Activated naive CD8-positive, alpha-beta T cell treated with anti-CD3 and anti-CD28 coated beads, Interleukin-2, amount 10 ng/mL, durations not matched to agents 7 days and 5 days (primary cell): Measurements from ENCODE around the gene HTRA3. TPM values are rescaled to one million over a fixed set of nuclear protein-coding genes. Genes with fewer than 3 reads are reported as not detected.

Source experiments
- ATAC-seq: fragments of 150-1000 bp; cut with Tn5 transposase; one replicate; pipeline ENCODE4 v1.10.0; 2021; ENCODE audit warnings: low read depth, moderate library complexity
- POLR2A ChIA-PET: fragments of 350-600 bp; sonication (Branson Sonifier 250); formaldehyde crosslinking; loops from one replicate; lab custom pipeline; 2021; ENCODE audit warnings: antibody characterized with exemption; lab: Charles Lee
- DNase-seq: peaks from one replicate; pipeline ENCODE4 v3.0.0; 2021
- H3K27ac Mint-ChIP-seq: one replicate; pipeline ENCODE4 v1.8.0; 2022; ENCODE audit warnings: mild to moderate bottlenecking, mixed read lengths
- H3K27me3 Mint-ChIP-seq: one replicate; pipeline ENCODE4 v1.8.0; 2022; ENCODE audit warnings: mild to moderate bottlenecking, moderate library complexity, mixed read lengths
- H3K36me3 Mint-ChIP-seq: one replicate; pipeline ENCODE4 v1.8.0; 2021; ENCODE audit warnings: mild to moderate bottlenecking, mixed read lengths
- H3K4me1 Mint-ChIP-seq: one replicate; pipeline ENCODE4 v1.8.0; 2021; ENCODE audit warnings: mixed read lengths
- H3K4me3 Mint-ChIP-seq: one replicate; pipeline ENCODE4 v1.8.0; 2022; ENCODE audit warnings: mild to moderate bottlenecking, moderate library complexity, mixed read lengths
- H3K9me3 Mint-ChIP-seq: one replicate; pipeline ENCODE4 v1.8.0; 2021; ENCODE audit warnings: mixed read lengths
- total RNA-seq, 2 experiments: library from RNA; stranded (reverse); gene quantifications; one replicate each; pipeline ENCODE4 v1.2.3, GENCODE V29; 2021

Gene HTRA3
- total RNA-seq, 2 experiments from 2014 or later: not detected

- no peak for ATAC-seq
- no peaks in the 10 kb centered on the region for H3K9me3 Mint-ChIP-seq
- H3K36me3 Mint-ChIP-seq: no peaks in the 10 kb centered on the region
- H3K4me1 Mint-ChIP-seq: no peaks in the 10 kb centered on the region
- H3K27ac Mint-ChIP-seq: no peak overlapping the region
- DNase-seq: peak; percentile 19
- no peak overlapping the region for H3K4me3 Mint-ChIP-seq
- H3K27me3 Mint-ChIP-seq: peaks cover 7% of the 10 kb centered on the region
- POLR2A ChIA-PET: no interaction called here
Measured at GRCh38 chr4:8308856-8309771, 39.6 kb downstream of the HTRA3 start.

DNA sequence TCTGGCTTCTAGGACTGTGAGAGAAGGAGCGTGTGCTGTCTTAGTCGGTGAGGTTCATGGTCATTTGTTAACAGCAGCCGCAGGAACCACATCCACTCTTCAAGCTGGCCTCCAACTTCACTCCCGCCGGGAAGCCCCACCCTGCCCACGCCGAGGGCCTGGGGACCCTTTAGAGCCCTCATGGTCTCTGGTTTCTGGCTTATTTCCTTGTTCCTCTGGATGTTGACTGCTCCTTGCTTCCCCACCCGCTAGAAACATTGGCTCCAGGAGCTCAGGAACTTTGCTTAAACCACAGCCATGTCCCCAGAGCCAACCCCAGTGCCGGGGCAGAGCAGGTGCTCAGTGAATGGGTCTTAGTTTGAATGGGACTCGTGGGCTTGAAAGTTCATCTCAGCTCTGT is 40.8 kb downstream of the HTRA3 start:
- POLR2A ChIA-PET: no interaction called here
- Mint-ChIP-seq H3K9me3 (no peaks in the 10 kb centered on the region), H3K4me3 (no peak overlapping the region), H3K27ac (no peak overlapping the region), H3K4me1 (no peaks in the 10 kb centered on the region), H3K36me3 (no peaks in the 10 kb centered on the region), H3K27me3 (peaks cover 11% of the 10 kb centered on the region)
- DNase-seq (no peak), ATAC-seq (no peak)

- H3K4me1 Mint-ChIP-seq: no peaks in the 10 kb centered on the region
- DNase-seq (no peak), ATAC-seq (no peak)
- no peak overlapping the region for H3K27ac Mint-ChIP-seq
- POLR2A ChIA-PET: no interaction called here
- H3K4me3 Mint-ChIP-seq: no peak overlapping the region
- H3K9me3 Mint-ChIP-seq: no peaks in the 10 kb centered on the region
- H3K36me3 Mint-ChIP-seq: no peaks in the 10 kb centered on the region
- peaks cover 11% of the 10 kb centered on the region for H3K27me3 Mint-ChIP-seq
Measured at GRCh38 chr4:8311101-8312068, 41.8 kb downstream of the HTRA3 start.

- DNase-seq (no peak), ATAC-seq (no peak)
- no peak overlapping the region for H3K4me3 Mint-ChIP-seq
- no peaks in the 10 kb centered on the region for H3K9me3 Mint-ChIP-seq
- H3K27ac Mint-ChIP-seq: no peak overlapping the region
- no peaks in the 10 kb centered on the region for H3K36me3 Mint-ChIP-seq
- H3K4me1 Mint-ChIP-seq: no peaks in the 10 kb centered on the region
- peaks cover 11% of the 10 kb centered on the region for H3K27me3 Mint-ChIP-seq
- POLR2A ChIA-PET: no interaction called here
Measured at GRCh38 chr4:8312069-8312445, 42.5 kb downstream of the HTRA3 start.

DNA sequence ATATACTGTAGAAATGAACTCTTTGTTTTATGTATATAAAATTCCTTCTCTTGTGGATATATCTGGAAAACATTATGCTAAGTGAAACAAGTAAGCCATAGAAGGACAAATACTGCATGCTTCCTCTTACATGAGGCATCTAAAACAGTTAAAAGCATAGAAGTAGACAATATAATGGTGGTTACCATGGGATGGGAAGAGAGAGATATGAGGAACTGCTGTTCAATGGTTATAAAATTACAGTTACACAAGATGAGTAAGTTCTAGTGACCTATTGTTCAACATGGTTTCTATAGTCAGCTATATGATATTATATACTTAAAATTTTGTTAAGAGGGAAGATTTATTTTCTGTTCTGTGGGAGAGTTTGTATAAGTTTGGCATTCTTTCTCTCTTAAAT is 43.4 kb downstream of the HTRA3 start:
- H3K9me3 Mint-ChIP-seq: no peaks in the 10 kb centered on the region

GRCh38 chr4:8314691-8315255 is 45.2 kb downstream of the HTRA3 start:
- POLR2A ChIA-PET: no interaction called here
- Mint-ChIP-seq H3K36me3 (no peaks in the 10 kb centered on the region), H3K9me3 (no peaks in the 10 kb centered on the region), H3K27ac (no peak overlapping the region), H3K27me3 (peaks cover 11% of the 10 kb centered on the region), H3K4me1 (no peaks in the 10 kb centered on the region), H3K4me3 (no peak overlapping the region)
- no peak for ATAC-seq
- DNase-seq: no peak

More for the DNA sequence above, 43.4 kb downstream of the HTRA3 start:
- H3K36me3 Mint-ChIP-seq: no peaks in the 10 kb centered on the region
- ATAC-seq (no peak), DNase-seq (no peak)
- POLR2A ChIA-PET: no interaction called here
- no peak overlapping the region for H3K27ac Mint-ChIP-seq
- H3K4me1 Mint-ChIP-seq: no peaks in the 10 kb centered on the region
- H3K27me3 Mint-ChIP-seq: peaks cover 11% of the 10 kb centered on the region
- no peak overlapping the region for H3K4me3 Mint-ChIP-seq

- Mint-ChIP-seq H3K36me3 (no peaks in the 10 kb centered on the region), H3K27me3 (peaks cover 11% of the 10 kb centered on the region), H3K4me3 (no peak overlapping the region), H3K9me3 (no peaks in the 10 kb centered on the region), H3K27ac (no peak overlapping the region), H3K4me1 (no peaks in the 10 kb centered on the region)
- no peak for DNase-seq
- POLR2A ChIA-PET: no interaction called here
- ATAC-seq: no peak
Measured at GRCh38 chr4:8315435-8316250, 46.1 kb downstream of the HTRA3 start.

- H3K27ac Mint-ChIP-seq: no peak overlapping the region
- no peaks in the 10 kb centered on the region for H3K4me1 Mint-ChIP-seq
- no peak overlapping the region for H3K4me3 Mint-ChIP-seq
- no peaks in the 10 kb centered on the region for H3K36me3 Mint-ChIP-seq
- no peak for ATAC-seq
- H3K9me3 Mint-ChIP-seq: no peaks in the 10 kb centered on the region
- no peak for DNase-seq
- peaks cover 11% of the 10 kb centered on the region for H3K27me3 Mint-ChIP-seq
- POLR2A ChIA-PET: no interaction called here
Measured at GRCh38 chr4:8316251-8316771, 46.8 kb downstream of the HTRA3 start.

GRCh38 chr4:8316911-8317351 is 47.4 kb downstream of the HTRA3 start:
- Mint-ChIP-seq H3K4me3 (no peak overlapping the region), H3K27ac (no peak overlapping the region), H3K36me3 (no peaks in the 10 kb centered on the region), H3K9me3 (no peaks in the 10 kb centered on the region), H3K27me3 (peaks cover 11% of the 10 kb centered on the region), H3K4me1 (no peaks in the 10 kb centered on the region)
- ATAC-seq (no peak), DNase-seq (no peak)
- POLR2A ChIA-PET: no interaction called here

DNA sequence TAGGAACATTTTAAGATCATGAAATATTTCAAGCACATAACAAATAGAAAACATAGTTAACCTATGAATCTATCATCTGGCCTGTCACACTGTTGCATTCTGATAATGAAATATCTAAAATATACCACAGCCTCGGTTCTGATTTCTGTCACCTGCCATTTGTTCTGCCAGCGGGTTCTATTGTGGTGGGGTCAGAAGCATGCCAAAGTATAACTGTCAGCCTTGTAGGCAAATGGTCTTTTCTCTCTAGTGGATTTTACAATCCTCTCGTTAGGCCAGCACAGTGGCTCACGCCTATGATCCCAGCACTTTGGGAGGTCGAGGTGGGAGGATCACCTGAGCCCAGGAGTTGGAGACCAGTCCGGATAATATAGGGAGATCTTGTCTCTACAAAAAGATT is 47.9 kb downstream of the HTRA3 start:
- H3K27ac Mint-ChIP-seq: no peak overlapping the region
- H3K4me1 Mint-ChIP-seq: no peaks in the 10 kb centered on the region
- no peak overlapping the region for H3K4me3 Mint-ChIP-seq
- POLR2A ChIA-PET: no interaction called here
- no peak for DNase-seq
- peaks cover 11% of the 10 kb centered on the region for H3K27me3 Mint-ChIP-seq
- H3K9me3 Mint-ChIP-seq: no peaks in the 10 kb centered on the region
- no peak for ATAC-seq
- no peaks in the 10 kb centered on the region for H3K36me3 Mint-ChIP-seq

GRCh38 chr4:8318509-8318908 is 49.0 kb downstream of the HTRA3 start:
- Mint-ChIP-seq H3K36me3 (no peaks in the 10 kb centered on the region), H3K4me1 (no peaks in the 10 kb centered on the region), H3K4me3 (no peak overlapping the region), H3K27ac (no peak overlapping the region), H3K9me3 (no peaks in the 10 kb centered on the region), H3K27me3 (peaks cover 4% of the 10 kb centered on the region)
- ATAC-seq (no peak), DNase-seq (no peak)
- POLR2A ChIA-PET: no interaction called here

DNA sequence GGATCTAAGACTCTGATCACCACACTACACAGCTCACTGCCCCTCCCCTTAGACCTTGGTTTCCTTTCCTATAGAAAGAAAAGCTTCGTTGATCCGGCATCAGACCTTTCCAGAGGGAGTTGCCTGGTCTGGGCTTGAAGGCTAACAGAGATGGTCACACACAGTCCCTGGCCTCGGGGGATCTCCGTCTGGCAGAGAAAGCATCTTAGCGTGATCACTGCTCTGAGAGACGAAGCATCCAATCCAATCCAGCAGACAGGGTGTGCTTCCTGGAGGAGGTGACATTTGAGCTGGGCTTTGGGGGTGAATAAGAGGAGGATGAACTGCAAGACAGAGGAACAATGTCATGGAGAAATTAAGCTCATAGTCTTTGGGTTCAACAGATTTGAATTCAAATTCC is 49.5 kb downstream of the HTRA3 start:
- H3K4me1 Mint-ChIP-seq: no peaks in the 10 kb centered on the region
- ATAC-seq: no peak
- no peaks in the 10 kb centered on the region for H3K36me3 Mint-ChIP-seq
- H3K27me3 Mint-ChIP-seq: peaks cover 4% of the 10 kb centered on the region
- no peak for DNase-seq
- POLR2A ChIA-PET: no interaction called here
- no peak overlapping the region for H3K4me3 Mint-ChIP-seq
- H3K9me3 Mint-ChIP-seq: no peaks in the 10 kb centered on the region
- H3K27ac Mint-ChIP-seq: no peak overlapping the region
